Stomach (tissue), 9 donors: ENCODE measurements around the gene YOD1. TPM values are rescaled to one million over a fixed set of nuclear protein-coding genes. Genes with fewer than 3 reads are reported as not detected.

Source experiments
- DNase-seq, 2 donors: peaks; one replicate each; pipeline versions ENCODE4 v3.0.0 to v3.0.0-alpha.2; 2013 to 2019
- H3K27ac ChIP-seq, 5 donors: fragments of 200-600 bp in 4 of 5; sonication (generic) in 4 of 5; one replicate each; pipeline ENCODE4 v1.5.1; 2013 to 2019; ENCODE audit warnings: mild to moderate bottlenecking in 1 of 5, moderate library complexity in 1 of 5
- H3K27me3 ChIP-seq, 3 donors: fragments of 200-600 bp; sonication (generic); one replicate each; pipeline ENCODE4 v1.5.1; 2017 to 2019; ENCODE audit warnings: mixed run types in 1 of 3
- H3K36me3 ChIP-seq, 4 donors: fragments of 200-600 bp; sonication (generic); 1 replicate in 3 of 4; 2 replicates in 1 of 4; pipeline ENCODE4 v1.5.1; 2016 to 2019
- H3K4me1 ChIP-seq, 4 donors: fragments of 200-600 bp; sonication (generic); one replicate each; pipeline ENCODE4 v1.5.1; 2016 to 2019
- H3K4me3 ChIP-seq, 4 donors: fragments of 200-600 bp; sonication (generic) in 3 of 4; one replicate each; pipeline ENCODE4 v1.5.1; 2016 to 2019; ENCODE audit warnings: mild to moderate bottlenecking in 1 of 4
- H3K9me3 ChIP-seq, 4 donors: fragments of 200-600 bp; sonication (generic); one replicate each; pipeline ENCODE4 v1.5.1; 2016 to 2019
- CTCF ChIP-seq, 7 experiments: fragments of 450-650 bp in 4 of 7; fragments of 200-600 bp in 3 of 7; sonication (generic) in 3 of 7; IDR thresholded peaks; one replicate each; pipeline ENCODE4 v1.5.1; 2016 to 2019; ENCODE audit warnings: antibody characterized with exemption in 7 of 7, control low read depth in 2 of 7, mild to moderate bottlenecking in 1 of 7
- EP300 ChIP-seq: sonication (generic); formaldehyde crosslinking; IDR thresholded peaks from one replicate; pipeline ENCODE4 v1.6.1; 2017; ENCODE audit warnings: antibody characterized with exemption
- POLR2A ChIP-seq, 4 donors: fragments of 450-650 bp; IDR thresholded peaks; one replicate each; pipeline ENCODE4 v1.6.1; 2016; ENCODE audit warnings: antibody characterized with exemption in 4 of 4, control low read depth in 2 of 4, mild to moderate bottlenecking in 1 of 4, moderate library complexity in 1 of 4
- POLR2AphosphoS5 ChIP-seq, 3 donors: sonication (generic); formaldehyde crosslinking; IDR thresholded peaks; one replicate each; pipeline ENCODE4 v1.6.1; 2016; ENCODE audit warnings: antibody characterized with exemption in 3 of 3
- WGBS, 5 donors: extraction: QIAGEN DNeasy Blood & Tissue Kit in 3 of 5; methylation state at CpG; one replicate each; pipeline versions ENCODE4 v1.1.5 to v1.1.7; 2013 to 2018; 5-methylcytosine and 5-hydroxymethylcytosine counted together
- intact Hi-C: fragments of 100-400 bp; cut with DNase I; formaldehyde crosslinking; loops from one replicate; pipeline ENCODE4 v1.15.1; 2023; ENCODE audit warnings: low total_unique reads
- polyA plus RNA-seq, 3 donors: library from polyadenylated mRNA; stranded (reverse); fragments of 200-250 nt; gene quantifications; one replicate each; pipeline ENCODE4 v1.2.3, GENCODE V29; 2013
- total RNA-seq, 5 donors: library from RNA; depleted of rRNA; stranded (reverse); fragments of >200 nt; gene quantifications; one replicate each; pipeline versions ENCODE4 v1.1.0 to v1.2.3, GENCODE V29; 2014 to 2016
- donor health status: healthy with polysubstance abuse.
- donor health status: Bipolar disorder and iron deficiency.
- donor health status: healthy.

Gene YOD1
- total and polyA plus RNA-seq, 8 donors, result 1.5 to 47.9 (median 4.8) TPM

DNA sequence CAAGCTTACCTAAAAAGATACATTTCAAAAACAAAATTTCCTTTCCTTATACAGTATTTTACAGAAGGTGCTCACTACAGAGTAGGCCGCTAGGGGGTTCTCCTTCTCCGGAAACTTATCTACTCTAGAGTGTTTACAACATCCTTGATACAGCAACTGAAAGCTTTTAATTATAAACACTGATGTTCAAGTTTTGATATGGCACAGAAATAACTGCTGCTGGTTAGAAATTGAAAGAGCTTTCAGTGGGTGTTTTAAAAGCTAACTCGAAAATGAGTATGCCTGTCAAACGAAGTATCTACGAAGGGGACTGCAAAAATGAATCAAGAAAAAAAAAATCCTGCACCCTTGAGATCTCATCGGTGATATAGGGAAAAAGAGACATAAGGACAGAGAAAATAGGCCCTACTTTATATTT is 1.0 kb downstream of the YOD1 start:
- Histone ChIP-seq H3K36me3 (peaks cover 13 to 21% (median 19%) of the 10 kb centered on the region in 4 donors), H3K27ac (peak overlapping the region; percentile 91 to 97 (median 96)), H3K27me3 (no peaks in the 10 kb centered on the region), H3K4me1 (peaks cover 35 to 84% (median 68%) of the 10 kb centered on the region in 4 donors), H3K9me3 (no peaks in the 10 kb centered on the region), H3K4me3 (peak overlapping the region; percentile 77 to 91 (median 82))
- 0% methylated on average over 6 of the region's 6 CpGs for WGBS, 5 donors
- peak; percentile 64 to 84 for DNase-seq
- TF ChIP-seq CTCF (IDR thresholded peaks at IDR 0.05) (peak in 5 of 7 experiments; percentile 66 to 78 (median 70)), EP300 (no peak)
- intact Hi-C loops, result no loop called here

DNA sequence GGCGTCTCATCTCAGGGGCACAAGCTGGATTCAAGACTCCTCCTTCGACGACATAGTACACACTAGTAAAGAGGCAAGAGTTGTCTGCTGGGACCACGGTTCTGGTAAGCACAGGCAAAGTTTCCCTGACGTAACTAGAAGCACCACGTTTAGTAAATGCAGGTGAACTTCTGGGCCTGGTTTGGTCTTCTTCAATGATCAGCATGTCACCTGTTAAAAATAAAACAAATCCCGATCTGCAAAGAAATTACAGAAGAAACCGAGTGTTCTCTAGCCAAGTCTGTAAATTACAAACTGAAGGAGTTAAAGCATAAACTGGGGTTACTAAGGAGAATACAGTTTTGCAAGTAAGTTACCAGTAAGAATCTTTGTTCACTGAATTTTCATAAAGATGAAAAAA is 1.5 kb downstream of the YOD1 start:
- no peak for TF ChIP-seq EP300
- H3K4me1 ChIP-seq, result peaks cover 35 to 84% (median 66%) of the 10 kb centered on the region in 4 donors
- DNase-seq, result no peak
- peak overlapping the region; percentile 77 to 91 (median 82) for H3K4me3 ChIP-seq
- H3K27me3 ChIP-seq, result no peaks in the 10 kb centered on the region
- peaks cover 13 to 21% (median 19%) of the 10 kb centered on the region in 4 donors for H3K36me3 ChIP-seq
- no peaks in the 10 kb centered on the region for H3K9me3 ChIP-seq
- intact Hi-C loops, result no loop called here
- H3K27ac ChIP-seq, result peak overlapping the region in 4 of 5 donors; percentile 91 to 97 (median 96)
- 38 to 46% (median 44%) methylated on average over 8 of the region's 8 CpGs for WGBS, 5 donors

DNA sequence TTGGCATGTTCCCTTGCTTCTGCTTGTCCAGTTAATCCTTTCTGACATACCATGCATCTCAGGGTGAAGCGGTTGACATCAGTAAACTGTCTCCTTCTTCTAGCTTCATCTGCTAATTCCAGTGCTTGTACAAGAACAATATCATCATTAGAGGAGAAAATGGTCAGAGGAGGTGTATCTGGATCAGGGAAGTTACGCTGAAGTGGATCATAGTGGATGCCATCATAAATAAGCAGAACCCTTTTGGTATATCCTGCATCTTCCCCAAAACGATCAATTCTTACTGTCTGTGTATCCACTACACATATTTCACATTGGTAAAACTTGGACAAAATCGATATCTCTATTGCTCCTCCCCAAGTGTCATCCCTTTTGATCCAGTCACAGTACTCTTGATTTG is 2.0 kb downstream of the YOD1 start:
- intact Hi-C loops, result no loop called here
- Histone ChIP-seq H3K4me3 (peak overlapping the region in 2 of 4 donors; percentile 86 to 91), H3K27ac (peak overlapping the region in 2 of 5 donors; percentile 96 to 97), H3K36me3 (peaks cover 13 to 21% (median 19%) of the 10 kb centered on the region in 4 donors), H3K27me3 (no peaks in the 10 kb centered on the region), H3K9me3 (no peaks in the 10 kb centered on the region), H3K4me1 (peaks cover 35 to 84% (median 64%) of the 10 kb centered on the region in 4 donors)
- 78 to 93% (median 82%) methylated on average over 4 of the region's 4 CpGs for WGBS, 5 donors
- no peak for DNase-seq
- TF ChIP-seq EP300 (no peak), POLR2A (IDR thresholded peaks at IDR 0.05) (no peak), CTCF (IDR thresholded peaks at IDR 0.05) (no peak), POLR2AphosphoS5 (IDR thresholded peaks at IDR 0.05) (no peak)

DNA sequence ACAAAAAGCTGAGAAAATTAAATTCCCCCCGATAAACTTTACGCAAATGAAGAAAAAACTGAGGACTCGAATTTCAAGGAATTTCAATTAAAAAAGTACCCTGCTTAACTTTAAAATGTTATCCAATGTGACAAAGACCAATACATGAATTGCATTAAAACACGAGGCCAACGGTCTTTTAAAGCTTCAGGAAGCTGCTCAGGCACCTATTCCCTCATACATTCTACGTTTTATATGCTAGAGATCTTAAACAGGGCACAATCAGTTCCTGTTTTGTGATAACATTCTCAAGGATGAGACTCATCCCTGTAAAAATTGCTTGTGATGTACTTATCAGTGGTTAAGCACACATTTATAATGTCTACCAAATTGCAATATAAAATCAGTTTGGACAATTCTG is 3.0 kb downstream of the YOD1 start:
- H3K4me1 ChIP-seq, result peaks cover 35 to 81% (median 63%) of the 10 kb centered on the region in 4 donors
- H3K9me3 ChIP-seq, result no peaks in the 10 kb centered on the region
- H3K36me3 ChIP-seq, result peaks cover 13 to 21% (median 19%) of the 10 kb centered on the region in 4 donors
- 70 to 78% (median 75%) methylated on average over 6 of the region's 6 CpGs for WGBS, 5 donors
- TF ChIP-seq EP300 (no peak), POLR2A (IDR thresholded peaks at IDR 0.05) (no peak), POLR2AphosphoS5 (IDR thresholded peaks at IDR 0.05) (no peak), CTCF (IDR thresholded peaks at IDR 0.05) (no peak)
- intact Hi-C loops, result no loop called here
- no peak for DNase-seq
- H3K4me3 ChIP-seq, result no peak overlapping the region
- no peak overlapping the region for H3K27ac ChIP-seq
- H3K27me3 ChIP-seq, result no peaks in the 10 kb centered on the region

GRCh38 chr1:207047505-207047904 is 3.5 kb downstream of the YOD1 start:
- Histone ChIP-seq H3K27me3 (no peaks in the 10 kb centered on the region), H3K9me3 (no peaks in the 10 kb centered on the region), H3K27ac (no peak overlapping the region), H3K36me3 (peaks cover 13 to 21% (median 19%) of the 10 kb centered on the region in 4 donors), H3K4me3 (no peak overlapping the region), H3K4me1 (peaks cover 34 to 80% (median 62%) of the 10 kb centered on the region in 4 donors)
- WGBS, 5 donors, result 81 to 95% (median 85%) methylated on average over 1 of the region's 1 CpG
- no peak for DNase-seq
- TF ChIP-seq POLR2AphosphoS5 (IDR thresholded peaks at IDR 0.05), result no peak
- no peak for TF ChIP-seq CTCF (IDR thresholded peaks at IDR 0.05)
- no peak for TF ChIP-seq EP300
- TF ChIP-seq POLR2A (IDR thresholded peaks at IDR 0.05), result no peak
- intact Hi-C loops, result no loop called here
